T-helper 2 cell treated with Interferon-gamma antibody and Interleukin-4, amounts not matched to agents 5 μg/mL and 100 μg/mL, for 36 hours (primary cell): ENCODE results near the gene IL25.

ENCODE experiments used
- DNase-seq: peaks from one replicate; pipeline ENCODE4 v3.0.0; 2021; ENCODE audit warnings: low spot score
- H3K27ac Mint-ChIP-seq: one replicate; pipeline ENCODE4 v1.8.0; 2021; ENCODE audit warnings: mild to moderate bottlenecking, mixed read lengths
- H3K27me3 Mint-ChIP-seq: one replicate; pipeline ENCODE4 v1.8.0; 2021; ENCODE audit warnings: low read depth, mixed read lengths
- H3K36me3 Mint-ChIP-seq: one replicate; pipeline ENCODE4 v1.8.0; 2021; ENCODE audit warnings: low read depth, mixed read lengths
- H3K4me1 Mint-ChIP-seq: one replicate; pipeline ENCODE4 v1.8.0; 2021; ENCODE audit warnings: low read depth, mixed read lengths
- H3K4me3 Mint-ChIP-seq: one replicate; pipeline ENCODE4 v1.8.0; 2022; ENCODE audit warnings: mild to moderate bottlenecking, moderate library complexity, mixed read lengths
- H3K9me3 Mint-ChIP-seq: one replicate; pipeline ENCODE4 v1.8.0; 2021; ENCODE audit warnings: mixed read lengths

The IL25 gene

GRCh38 chr14:23359167-23359626, 13.4 kb upstream of the IL25 start:
- no peaks in the 10 kb centered on the region for H3K4me1 Mint-ChIP-seq
- no peak for DNase-seq
- no peak overlapping the region for H3K27ac Mint-ChIP-seq
- no peaks in the 10 kb centered on the region for H3K36me3 Mint-ChIP-seq
- no peak overlapping the region for H3K4me3 Mint-ChIP-seq
- peaks cover 24% of the 10 kb centered on the region for H3K27me3 Mint-ChIP-seq
- no peaks in the 10 kb centered on the region for H3K9me3 Mint-ChIP-seq

DNA sequence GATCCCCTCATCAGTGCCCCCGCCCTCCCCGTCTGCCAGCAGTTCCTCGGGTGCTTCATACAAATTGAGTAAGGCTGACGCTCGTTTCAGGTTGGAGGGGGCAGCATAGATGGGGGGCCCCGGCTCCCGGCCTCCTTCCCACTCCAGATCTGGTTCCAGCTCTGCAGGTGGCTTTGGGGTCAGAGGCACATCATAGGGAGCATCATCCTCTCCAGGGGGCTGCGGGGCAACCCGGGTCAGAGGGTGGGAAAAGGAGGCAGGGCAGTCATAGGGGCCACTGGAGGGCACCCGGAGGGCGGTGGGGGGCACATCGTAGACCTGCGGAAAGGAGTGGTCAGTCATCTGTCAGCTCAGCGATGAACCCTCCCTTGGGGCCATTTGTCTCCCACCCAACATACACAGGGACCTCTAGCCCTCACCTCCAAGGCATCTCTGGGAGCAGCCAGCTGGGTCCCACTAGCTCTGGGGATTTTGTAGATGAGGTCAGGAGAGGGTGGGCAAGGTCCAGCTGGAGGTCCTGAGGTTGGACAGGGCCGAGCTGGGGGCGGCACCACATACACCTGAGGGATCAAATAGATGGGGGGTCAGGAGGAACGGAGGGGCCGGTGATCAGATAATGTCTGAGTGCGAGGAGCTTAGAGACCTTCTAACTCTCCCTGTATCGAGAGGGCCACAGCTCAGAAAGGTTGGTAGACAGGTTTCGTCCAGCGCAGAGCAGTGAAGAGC, 12.7 kb upstream of the IL25 start:
- DNase-seq, result no peak
- H3K4me1 Mint-ChIP-seq, result no peaks in the 10 kb centered on the region
- H3K27me3 Mint-ChIP-seq, result peaks cover 25% of the 10 kb centered on the region
- H3K27ac Mint-ChIP-seq, result no peak overlapping the region
- H3K36me3 Mint-ChIP-seq, result no peaks in the 10 kb centered on the region
- H3K4me3 Mint-ChIP-seq, result no peak overlapping the region
- H3K9me3 Mint-ChIP-seq, result no peaks in the 10 kb centered on the region

DNA sequence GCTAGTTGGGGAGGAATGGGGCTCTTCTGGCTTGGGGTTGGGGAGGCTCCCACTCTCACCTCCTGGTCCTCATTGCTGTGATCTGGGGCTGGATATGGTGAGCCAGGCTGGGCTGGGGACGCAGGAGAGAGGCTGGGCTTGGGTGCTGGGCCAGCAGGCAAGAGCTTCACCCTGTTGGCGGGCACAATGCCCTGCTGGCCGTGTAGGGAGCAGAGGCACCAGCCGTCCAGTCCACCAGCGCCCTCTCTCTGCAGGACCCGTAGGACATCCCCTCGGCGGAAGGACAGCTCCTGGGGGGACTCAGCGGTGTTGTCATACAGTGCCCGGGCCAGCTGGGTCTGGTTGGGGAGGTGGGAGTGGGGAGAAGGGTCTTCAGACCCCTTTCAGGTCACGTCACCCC, 12.1 kb upstream of the IL25 start:
- H3K4me1 Mint-ChIP-seq, result no peaks in the 10 kb centered on the region
- H3K9me3 Mint-ChIP-seq, result no peaks in the 10 kb centered on the region
- peaks cover 20% of the 10 kb centered on the region for H3K27me3 Mint-ChIP-seq
- no peak for DNase-seq
- H3K27ac Mint-ChIP-seq, result no peak overlapping the region
- no peaks in the 10 kb centered on the region for H3K36me3 Mint-ChIP-seq
- H3K4me3 Mint-ChIP-seq, result no peak overlapping the region

DNA sequence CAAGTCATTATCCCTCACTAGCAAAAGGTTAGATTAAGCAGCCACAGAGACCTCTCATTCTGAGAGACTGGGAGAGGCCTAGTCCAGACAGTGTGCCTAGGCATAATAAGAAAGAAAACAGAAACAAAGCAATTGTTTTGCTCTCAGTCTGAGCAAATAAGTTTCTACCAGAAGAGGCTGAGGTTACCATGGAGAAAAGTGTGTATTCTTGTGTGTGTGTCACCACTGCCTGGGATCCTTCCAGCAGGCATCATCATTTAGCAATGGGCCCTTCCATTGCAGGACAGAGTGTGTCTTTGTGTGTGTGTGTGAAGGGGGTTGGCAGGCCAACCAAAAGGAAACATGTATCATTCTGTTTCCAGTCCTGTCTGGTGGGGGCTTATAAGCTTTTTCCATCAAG, 11.3 kb upstream of the IL25 start:
- no peak overlapping the region for H3K4me3 Mint-ChIP-seq
- H3K27me3 Mint-ChIP-seq, result peaks cover 20% of the 10 kb centered on the region
- H3K4me1 Mint-ChIP-seq, result no peaks in the 10 kb centered on the region
- no peak overlapping the region for H3K27ac Mint-ChIP-seq
- DNase-seq, result no peak
- H3K9me3 Mint-ChIP-seq, result no peaks in the 10 kb centered on the region
- no peaks in the 10 kb centered on the region for H3K36me3 Mint-ChIP-seq

DNA sequence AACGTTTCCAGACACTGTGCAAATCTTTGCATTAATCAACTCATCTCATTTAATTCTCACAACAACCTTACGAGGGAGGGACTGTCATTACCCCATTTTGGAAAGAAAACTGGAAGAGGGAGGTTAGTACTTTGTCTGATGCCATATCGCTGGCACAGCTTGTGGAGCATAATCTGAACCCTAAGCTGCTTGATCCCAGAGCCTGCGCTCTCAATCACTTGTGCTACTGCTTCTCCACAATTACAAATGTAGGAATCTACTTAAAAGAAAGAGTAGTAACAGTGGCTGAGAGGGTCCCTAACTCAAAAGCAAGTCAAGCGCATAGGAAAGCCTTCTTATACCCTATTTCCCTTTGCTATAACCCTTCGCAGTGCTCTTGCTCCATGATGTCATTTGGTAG, 10.8 kb upstream of the IL25 start:
- Mint-ChIP-seq H3K4me1 (no peaks in the 10 kb centered on the region), H3K36me3 (no peaks in the 10 kb centered on the region), H3K27ac (no peak overlapping the region), H3K9me3 (no peaks in the 10 kb centered on the region), H3K27me3 (peaks cover 24% of the 10 kb centered on the region), H3K4me3 (no peak overlapping the region)
- no peak for DNase-seq

DNA sequence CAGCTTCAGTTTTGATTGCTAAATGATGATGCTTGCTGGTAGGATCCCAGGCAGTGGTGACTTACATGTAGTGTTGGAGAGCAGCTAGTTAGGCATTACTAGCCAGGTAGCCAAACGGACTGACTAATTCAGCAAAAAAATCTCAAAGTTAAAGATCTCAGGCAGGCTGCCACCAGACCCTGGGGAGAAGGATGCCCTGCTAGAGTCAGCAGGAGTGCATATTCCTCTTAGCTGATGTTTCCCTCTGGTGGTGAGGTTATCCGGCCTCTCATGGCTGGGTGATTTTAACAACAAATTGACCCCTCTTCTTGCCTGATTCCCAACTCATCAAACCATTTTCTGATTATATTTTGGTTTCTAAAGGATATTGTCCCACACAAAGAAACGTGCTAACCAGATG, 10.4 kb upstream of the IL25 start:
- H3K27ac Mint-ChIP-seq, result no peak overlapping the region
- no peaks in the 10 kb centered on the region for H3K9me3 Mint-ChIP-seq
- peaks cover 28% of the 10 kb centered on the region for H3K27me3 Mint-ChIP-seq
- DNase-seq, result no peak
- no peaks in the 10 kb centered on the region for H3K4me1 Mint-ChIP-seq
- no peaks in the 10 kb centered on the region for H3K36me3 Mint-ChIP-seq
- no peak overlapping the region for H3K4me3 Mint-ChIP-seq

DNA sequence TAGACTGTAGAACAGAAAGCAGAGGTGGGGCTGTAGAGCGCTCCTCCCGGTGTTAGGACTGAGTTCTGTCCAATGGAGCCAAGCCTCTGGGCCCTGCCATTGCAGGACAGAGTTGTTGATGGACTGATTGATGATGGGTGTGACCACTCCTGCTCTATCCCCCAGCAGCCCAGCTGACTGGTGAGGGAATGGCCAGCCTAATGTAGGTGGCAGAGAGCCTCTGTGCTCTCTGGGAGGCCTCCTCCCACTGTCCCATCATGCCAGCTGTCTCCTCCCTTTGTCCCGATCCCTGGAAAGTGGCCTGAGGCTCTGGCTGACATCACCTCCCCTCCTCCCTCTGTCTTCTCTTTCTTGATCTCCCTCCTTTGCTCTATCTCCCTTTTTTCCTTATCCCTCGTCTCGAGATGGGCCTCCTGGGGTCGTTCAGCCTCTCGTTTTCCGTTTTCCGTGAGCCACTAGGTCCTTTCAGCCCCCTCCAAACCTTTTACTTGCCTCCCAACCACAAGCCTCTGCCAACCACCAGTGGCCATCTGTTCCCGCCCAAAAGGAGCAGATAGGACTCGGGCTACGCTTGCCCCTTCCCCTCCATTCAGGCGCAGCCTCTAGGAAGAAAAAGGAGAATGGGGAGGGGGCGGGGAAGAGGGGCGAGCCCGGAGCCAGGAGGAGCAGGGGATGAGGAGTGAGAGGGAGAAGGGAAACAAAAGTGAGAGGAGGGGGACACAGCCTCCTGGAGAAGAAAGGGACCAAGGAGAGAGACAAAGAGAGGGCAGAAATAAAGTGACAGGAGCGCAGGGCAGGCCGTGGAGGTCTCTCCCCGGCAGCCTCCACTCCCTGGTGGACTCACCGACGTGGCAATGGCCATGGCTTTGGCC, 8.2 kb upstream of the IL25 start:
- Mint-ChIP-seq H3K4me3 (no peak overlapping the region), H3K36me3 (no peaks in the 10 kb centered on the region), H3K27ac (no peak overlapping the region)

DNA sequence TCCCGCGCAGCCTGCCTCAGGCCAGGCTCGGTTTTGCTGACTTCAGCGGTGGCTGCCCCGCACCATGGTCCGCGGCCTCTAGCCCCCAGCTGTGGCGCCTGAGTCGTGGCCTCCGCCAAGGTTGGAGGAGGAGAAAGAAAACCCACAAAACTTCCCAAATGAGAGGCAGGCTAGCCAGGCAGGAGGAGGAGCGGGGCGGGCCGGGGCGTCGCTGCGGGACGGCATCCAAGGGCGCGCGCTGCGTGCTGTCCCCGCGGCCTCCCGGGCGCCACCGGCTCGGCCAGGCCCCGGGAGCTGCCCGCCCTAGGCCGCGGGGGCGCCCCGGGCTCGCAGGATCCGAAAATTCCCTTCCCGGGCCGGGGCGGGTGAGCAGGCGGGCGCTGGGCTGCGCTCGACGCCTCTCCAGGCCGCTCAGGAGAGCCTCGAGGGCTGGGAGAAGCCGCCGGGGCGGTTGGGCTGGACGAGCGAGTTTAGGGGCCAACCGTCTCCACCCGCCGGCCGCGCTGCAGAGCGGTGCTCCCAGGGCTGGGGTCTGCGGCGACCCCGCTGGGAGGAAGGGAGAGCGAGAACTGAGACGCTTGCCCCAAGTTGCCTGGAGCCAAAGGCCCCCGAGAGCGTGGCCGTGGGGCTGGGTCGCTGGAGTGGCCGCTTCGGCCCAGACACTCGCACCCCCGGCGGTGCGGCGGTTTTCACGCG, 7.4 kb upstream of the IL25 start, which contains the start of gene EFS:
Gene EFS, minus strand, starts transcription at position 137 of the 696 bp plus-strand sequence. CDS start 147 bp downstream, outside the sequence.
- Mint-ChIP-seq H3K27me3 (peaks cover 46% of the 10 kb centered on the region), H3K27ac (no peak within 1 kb of the TSS), H3K4me3 (no peak within 1 kb of the TSS), H3K9me3 (no peaks in the 10 kb centered on the region), H3K4me1 (no peaks in the 10 kb centered on the region), H3K36me3 (no peaks in the 10 kb centered on the region)
- no peak for DNase-seq

More for the DNA sequence above, 8.2 kb upstream of the IL25 start:
- DNase-seq, result no peak
- Mint-ChIP-seq H3K4me1 (no peaks in the 10 kb centered on the region), H3K27me3 (peaks cover 46% of the 10 kb centered on the region), H3K9me3 (no peaks in the 10 kb centered on the region)

DNA sequence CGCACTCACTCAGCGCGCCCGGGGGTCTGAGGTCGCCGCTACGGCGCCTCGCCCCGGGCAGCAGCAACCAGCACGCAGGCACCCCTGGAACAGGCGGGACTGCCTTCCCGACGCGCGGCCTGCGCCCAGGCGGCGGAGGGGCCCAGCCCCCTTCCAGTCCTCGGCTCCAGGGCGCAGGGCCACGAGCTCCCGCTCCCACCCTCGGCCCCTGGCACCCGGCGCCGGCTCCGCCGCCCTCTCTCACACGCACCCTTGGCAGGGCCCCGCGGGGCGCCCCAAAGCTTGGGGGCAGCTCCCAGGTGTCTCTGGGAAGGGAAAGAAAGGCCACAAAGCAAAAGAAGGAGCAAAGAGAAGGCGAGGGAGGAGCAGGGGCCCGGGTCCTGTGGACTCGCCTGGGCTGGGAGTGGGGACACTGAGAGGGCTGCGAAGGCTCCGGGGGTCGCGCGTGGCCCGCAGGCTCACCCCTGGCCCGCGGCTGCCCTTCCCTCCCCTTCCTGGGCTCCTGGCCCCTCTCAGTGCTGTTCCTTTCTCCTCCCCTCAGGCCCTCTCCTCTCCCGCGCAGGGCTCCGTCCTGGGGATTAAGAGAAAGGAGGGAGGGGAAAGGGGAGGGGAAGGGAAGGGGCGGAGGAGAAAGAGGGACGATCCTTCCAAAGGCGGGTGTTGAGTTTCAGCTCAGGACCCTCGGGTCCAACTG, 6.7 kb upstream of the IL25 start:
- DNase-seq, result no peak

DNA sequence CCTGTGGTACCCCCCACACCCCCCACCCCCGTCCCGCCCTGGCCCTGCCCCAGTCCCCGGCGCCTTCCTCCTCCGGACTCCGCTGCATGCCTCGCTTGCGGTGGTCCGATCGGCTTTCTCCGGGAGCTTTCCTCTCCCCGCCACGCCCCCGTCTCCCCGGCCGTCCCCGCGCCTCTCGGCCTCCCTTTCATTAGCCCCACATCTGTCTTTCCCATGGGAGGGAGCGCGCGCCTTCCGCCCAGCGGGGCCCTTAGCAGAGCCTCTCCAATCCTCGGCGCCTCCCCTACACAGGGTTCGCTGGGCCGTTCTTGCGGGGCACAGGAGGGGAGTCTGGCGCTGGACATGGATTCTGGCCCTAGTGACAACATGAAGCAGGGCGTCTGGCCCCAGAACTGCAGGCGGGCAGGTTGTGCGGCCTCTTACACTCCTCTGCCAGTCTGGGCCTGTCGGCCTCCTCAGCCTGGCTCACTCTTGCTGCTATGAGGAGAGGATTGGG, 6.1 kb upstream of the IL25 start:
- H3K36me3 Mint-ChIP-seq, result no peaks in the 10 kb centered on the region
- no peaks in the 10 kb centered on the region for H3K9me3 Mint-ChIP-seq
- H3K27ac Mint-ChIP-seq, result no peak overlapping the region
- H3K4me3 Mint-ChIP-seq, result no peak overlapping the region
- H3K27me3 Mint-ChIP-seq, result peaks cover 48% of the 10 kb centered on the region
- no peak for DNase-seq
- H3K4me1 Mint-ChIP-seq, result no peaks in the 10 kb centered on the region

More for the DNA sequence above, 6.7 kb upstream of the IL25 start:
- Mint-ChIP-seq H3K4me1 (no peaks in the 10 kb centered on the region), H3K36me3 (no peaks in the 10 kb centered on the region), H3K27me3 (peaks cover 46% of the 10 kb centered on the region), H3K4me3 (no peak overlapping the region), H3K9me3 (no peaks in the 10 kb centered on the region), H3K27ac (no peak overlapping the region)

DNA sequence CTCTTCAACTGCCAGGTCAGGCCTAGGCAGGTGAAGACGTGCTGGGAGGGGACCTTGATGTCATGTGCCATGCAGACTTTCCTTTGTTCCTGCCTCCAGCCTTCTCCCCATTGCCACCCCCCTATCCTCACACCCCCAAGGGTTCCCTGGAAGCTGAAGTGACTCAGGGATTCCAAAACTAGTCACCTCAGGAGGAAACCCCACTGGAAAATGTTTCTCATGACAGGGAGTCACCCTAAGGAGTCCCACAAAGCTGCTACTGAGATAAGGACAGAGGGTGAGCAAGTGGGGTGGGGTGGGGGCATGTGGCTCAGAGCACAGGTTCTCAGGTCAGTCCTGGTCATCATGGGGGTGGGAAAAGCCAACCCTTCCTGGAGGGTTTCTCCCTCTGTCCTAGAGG, 2.4 kb upstream of the IL25 start:
- H3K9me3 Mint-ChIP-seq, result no peaks in the 10 kb centered on the region
- no peak overlapping the region for H3K4me3 Mint-ChIP-seq
- H3K36me3 Mint-ChIP-seq, result no peaks in the 10 kb centered on the region
- H3K27ac Mint-ChIP-seq, result no peak overlapping the region
- H3K4me1 Mint-ChIP-seq, result no peaks in the 10 kb centered on the region
- DNase-seq, result no peak
- peaks cover 33% of the 10 kb centered on the region for H3K27me3 Mint-ChIP-seq

DNA sequence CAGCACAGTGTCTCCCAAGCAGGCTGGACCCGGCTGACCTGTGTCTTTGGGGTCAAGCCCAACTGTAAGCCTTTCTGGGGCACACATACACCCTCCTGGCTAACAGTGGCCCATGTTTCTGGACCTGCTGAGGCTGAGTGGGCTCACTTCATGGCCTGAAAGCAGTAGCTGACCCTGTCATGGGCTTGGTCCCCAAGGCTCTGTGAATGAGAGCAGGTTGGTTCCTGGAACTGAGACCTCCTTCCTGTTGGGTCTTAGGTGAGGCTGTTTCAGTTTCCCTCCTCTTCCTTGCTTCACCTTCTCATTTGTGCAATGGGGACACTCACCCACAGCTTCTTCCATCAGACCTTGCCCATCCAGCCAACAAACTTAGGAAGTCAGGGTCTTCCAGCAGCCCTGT, 744 bp upstream of the IL25 start:
- Mint-ChIP-seq H3K4me1 (no peaks in the 10 kb centered on the region), H3K27me3 (peaks cover 28% of the 10 kb centered on the region), H3K36me3 (no peaks in the 10 kb centered on the region), H3K27ac (no peak overlapping the region), H3K9me3 (no peaks in the 10 kb centered on the region), H3K4me3 (no peak overlapping the region)
- DNase-seq, result no peak

GRCh38 chr14:23373041-23373440, 432 bp downstream of the IL25 start:
- Mint-ChIP-seq H3K4me3 (no peak overlapping the region), H3K4me1 (no peaks in the 10 kb centered on the region), H3K36me3 (no peaks in the 10 kb centered on the region), H3K27me3 (peaks cover 17% of the 10 kb centered on the region), H3K9me3 (no peaks in the 10 kb centered on the region), H3K27ac (no peak overlapping the region)
- no peak for DNase-seq
